Measurements from ENCODE around the gene BRSK1.

BRSK1 gene

GRCh38 chr19:55273978-55274707, 9.7 kb upstream of the BRSK1 start:
- no peak for DNase-seq (ENCODE audit: low read depth, low spot score)

- DNase-seq (ENCODE audit: low read depth, low spot score): no peak
Observed at GRCh38 chr19:55275851-55276719, 7.7 kb upstream of the BRSK1 start.

GRCh38 chr19:55276720-55277430, 6.9 kb upstream of the BRSK1 start:
- DNase-seq (ENCODE audit: low read depth, low spot score): no peak

- DNase-seq (ENCODE audit: low read depth, low spot score): no peak
Observed at GRCh38 chr19:55277494-55277893, 6.3 kb upstream of the BRSK1 start.

- no peak for DNase-seq (ENCODE audit: low read depth, low spot score)
Observed at GRCh38 chr19:55278391-55279135, 5.2 kb upstream of the BRSK1 start.

- no peak for DNase-seq (ENCODE audit: low read depth, low spot score)
Observed at GRCh38 chr19:55279340-55279739, 4.5 kb upstream of the BRSK1 start.

GRCh38 chr19:55279770-55280643, 3.8 kb upstream of the BRSK1 start, which contains the start of gene HSPBP1:
Gene HSPBP1 (minus strand): TSS chr19:55280110. CDS start chr19:55279608, 502 bp downstream.
- DNase-seq (ENCODE audit: low read depth, low spot score): peak; percentile 90

- no peak for DNase-seq (ENCODE audit: low read depth, low spot score)
Observed at GRCh38 chr19:55284405-55285058, 735 bp downstream of the BRSK1 start.

GRCh38 chr19:55285229-55285890, 1.6 kb downstream of the BRSK1 start:
- no peak for DNase-seq (ENCODE audit: low read depth, low spot score)

GRCh38 chr19:55287361-55288079, 3.7 kb downstream of the BRSK1 start:
- DNase-seq (ENCODE audit: low read depth, low spot score): no peak

- DNase-seq (ENCODE audit: low read depth, low spot score): no peak
Observed at GRCh38 chr19:55289117-55289796, 5.5 kb downstream of the BRSK1 start.

- DNase-seq (ENCODE audit: low read depth, low spot score): no peak
Observed at GRCh38 chr19:55297267-55297666, 13.5 kb downstream of the BRSK1 start.

GRCh38 chr19:55299991-55300390, 16.2 kb downstream of the BRSK1 start:
- no peak for DNase-seq (ENCODE audit: low read depth, low spot score)

GRCh38 chr19:55300886-55301458, 17.2 kb downstream of the BRSK1 start:
- no peak for DNase-seq (ENCODE audit: low read depth, low spot score)

- DNase-seq (ENCODE audit: low read depth, low spot score): peak; percentile 30
Observed at GRCh38 chr19:55301459-55302317, 17.9 kb downstream of the BRSK1 start.

- no peak for DNase-seq (ENCODE audit: low read depth, low spot score)
Observed at GRCh38 chr19:55302318-55302703, 18.5 kb downstream of the BRSK1 start.

GRCh38 chr19:55303477-55303876, 19.7 kb downstream of the BRSK1 start:
- no peak for DNase-seq (ENCODE audit: low read depth, low spot score)
